HepG2 (cell line): ENCODE data around the gene ZBP1.

Source experiments
- CTCF ChIP-seq: sonication (generic); formaldehyde crosslinking; IDR thresholded peaks from 2 replicates; pipeline ENCODE4 v1.5.0; 2020; ENCODE audit warnings: mild to moderate bottlenecking, missing genetic modification reagents, moderate library complexity
- ELF1 ChIP-seq: sonication (generic); formaldehyde crosslinking; IDR thresholded peaks from 2 replicates; pipeline ENCODE4 v1.4.0; 2020; ENCODE audit warnings: missing genetic modification reagents
- HNRNPH1 ChIP-seq: fragments of 200-400 bp; formaldehyde crosslinking; optimal IDR thresholded peaks from 2 replicates; pipeline ENCODE3; 2017; ENCODE audit warnings: mild to moderate bottlenecking, low read depth, low read length
- IRF9 ChIP-seq: sonication (generic); formaldehyde crosslinking; IDR thresholded peaks from 2 replicates; pipeline ENCODE4 v1.8.0; 2022; ENCODE audit warnings: missing genetic modification reagents, mild to moderate bottlenecking, borderline replicate concordance
- KLF6 ChIP-seq: IDR thresholded peaks from 2 replicates; pipeline ENCODE4 v1.8.0; 2016; ENCODE audit warnings: missing biosample characterization, missing genetic modification reagents
- MAFG ChIP-seq: sonication (generic); formaldehyde crosslinking; IDR thresholded peaks from 2 replicates; pipeline ENCODE4 v1.5.1; 2020; ENCODE audit warnings: mild to moderate bottlenecking, missing genetic modification reagents
- SOX6 ChIP-seq, 2 experiments: fragments of 450-650 bp in 1 of 2; sonication (generic) in 1 of 2; formaldehyde crosslinking in 1 of 2; IDR thresholded peaks; 2 replicates each; pipeline versions ENCODE4 v1.4.0 to v1.6.1; 2017 to 2020; ENCODE audit warnings: antibody characterized with exemption in 1 of 2, mild to moderate bottlenecking in 1 of 2, missing genetic modification reagents in 1 of 2
- SRF ChIP-seq: IDR thresholded peaks from 2 replicates; pipeline ENCODE4 v1.6.1; 2011; ENCODE audit warnings: mild to moderate bottlenecking, low read depth, low read length, moderate library complexity
- ZFP82 ChIP-seq: sonication (generic); formaldehyde crosslinking; IDR thresholded peaks from 2 replicates; pipeline ENCODE4 v1.5.1; 2020; ENCODE audit warnings: mild to moderate bottlenecking, missing genetic modification reagents, borderline replicate concordance
- ZNF18 ChIP-seq: sonication (generic); formaldehyde crosslinking; IDR thresholded peaks from 2 replicates; pipeline ENCODE4 v1.8.0; 2022; ENCODE audit warnings: mild to moderate bottlenecking, missing genetic modification reagents; ENCODE audit not compliant: insufficient replicate concordance
- ZNF331 ChIP-seq: sonication (generic); formaldehyde crosslinking; IDR thresholded peaks from 2 replicates; pipeline ENCODE4 v1.4.0; 2020; ENCODE audit warnings: missing genetic modification reagents
- TF ChIP-seq, protein P1 (sequence below): sonication (generic); formaldehyde crosslinking; IDR thresholded peaks from 2 replicates; pipeline ENCODE4 v1.5.1; 2020; ENCODE audit warnings: mild to moderate bottlenecking, missing genetic modification reagents
- TF ChIP-seq, protein P2 (sequence below): sonication (generic); formaldehyde crosslinking; IDR thresholded peaks from 2 replicates; pipeline ENCODE4 v1.4.0; 2020; ENCODE audit warnings: mild to moderate bottlenecking, missing genetic modification reagents

- TF ChIP-seq ZNF331 (CRISPR knock-in tag) (no peak), SRF (no peak), KLF6 (CRISPR knock-in tag) (no peak), IRF9 (no peak), MAFG (CRISPR knock-in tag) (no peak), ZFP82 (CRISPR knock-in tag) (no peak), HNRNPH1 (no peak), ELF1 (CRISPR knock-in tag) (no peak), SOX6 (IDR thresholded peaks at IDR 0.05) (no peak), SOX6 (CRISPR knock-in tag; IDR thresholded peaks at IDR 0.05) (no peak), CTCF (no peak), ZNF18 (no peak)
- TF ChIP-seq, protein P1, sequence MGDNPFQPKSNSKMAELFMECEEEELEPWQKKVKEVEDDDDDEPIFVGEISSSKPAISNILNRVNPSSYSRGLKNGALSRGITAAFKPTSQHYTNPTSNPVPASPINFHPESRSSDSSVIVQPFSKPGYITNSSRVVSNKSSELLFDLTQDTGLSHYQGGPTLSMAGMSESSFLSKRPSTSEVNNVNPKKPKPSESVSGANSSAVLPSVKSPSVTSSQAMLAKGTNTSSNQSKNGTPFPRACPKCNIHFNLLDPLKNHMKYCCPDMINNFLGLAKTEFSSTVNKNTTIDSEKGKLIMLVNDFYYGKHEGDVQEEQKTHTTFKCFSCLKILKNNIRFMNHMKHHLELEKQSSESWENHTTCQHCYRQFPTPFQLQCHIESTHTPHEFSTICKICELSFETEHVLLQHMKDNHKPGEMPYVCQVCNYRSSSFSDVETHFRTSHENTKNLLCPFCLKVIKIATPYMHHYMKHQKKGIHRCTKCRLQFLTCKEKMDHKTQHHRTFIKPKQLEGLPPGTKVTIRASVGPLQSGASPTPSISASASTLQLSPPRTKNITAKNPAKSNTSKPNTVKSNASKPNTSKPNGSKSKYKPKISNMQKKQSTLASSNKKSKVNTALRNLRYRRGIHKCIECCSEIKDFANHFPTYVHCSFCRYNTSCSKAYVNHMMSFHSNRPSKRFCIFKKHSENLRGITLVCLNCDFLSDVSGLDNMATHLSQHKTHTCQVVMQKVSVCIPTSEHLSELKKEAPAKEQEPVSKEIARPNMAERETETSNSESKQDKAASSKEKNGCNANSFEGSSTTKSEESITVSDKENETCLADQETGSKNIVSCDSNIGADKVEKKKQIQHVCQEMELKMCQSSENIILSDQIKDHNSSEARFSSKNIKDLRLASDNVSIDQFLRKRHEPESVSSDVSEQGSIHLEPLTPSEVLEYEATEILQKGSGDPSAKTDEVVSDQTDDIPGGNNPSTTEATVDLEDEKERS (CRISPR knock-in tag), result no peak
- TF ChIP-seq, protein P2, sequence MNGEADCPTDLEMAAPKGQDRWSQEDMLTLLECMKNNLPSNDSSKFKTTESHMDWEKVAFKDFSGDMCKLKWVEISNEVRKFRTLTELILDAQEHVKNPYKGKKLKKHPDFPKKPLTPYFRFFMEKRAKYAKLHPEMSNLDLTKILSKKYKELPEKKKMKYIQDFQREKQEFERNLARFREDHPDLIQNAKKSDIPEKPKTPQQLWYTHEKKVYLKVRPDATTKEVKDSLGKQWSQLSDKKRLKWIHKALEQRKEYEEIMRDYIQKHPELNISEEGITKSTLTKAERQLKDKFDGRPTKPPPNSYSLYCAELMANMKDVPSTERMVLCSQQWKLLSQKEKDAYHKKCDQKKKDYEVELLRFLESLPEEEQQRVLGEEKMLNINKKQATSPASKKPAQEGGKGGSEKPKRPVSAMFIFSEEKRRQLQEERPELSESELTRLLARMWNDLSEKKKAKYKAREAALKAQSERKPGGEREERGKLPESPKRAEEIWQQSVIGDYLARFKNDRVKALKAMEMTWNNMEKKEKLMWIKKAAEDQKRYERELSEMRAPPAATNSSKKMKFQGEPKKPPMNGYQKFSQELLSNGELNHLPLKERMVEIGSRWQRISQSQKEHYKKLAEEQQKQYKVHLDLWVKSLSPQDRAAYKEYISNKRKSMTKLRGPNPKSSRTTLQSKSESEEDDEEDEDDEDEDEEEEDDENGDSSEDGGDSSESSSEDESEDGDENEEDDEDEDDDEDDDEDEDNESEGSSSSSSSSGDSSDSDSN (CRISPR knock-in tag), result no peak
Measured at GRCh38 chr20:57653910-57654309, 33.7 kb upstream of the ZBP1 start.
